CD4-positive, alpha-beta T cell treated with Interferon gamma for 1 hour (primary cell): ENCODE measurements around the gene NYAP2.

Experiments used
- DNase-seq: peaks from one replicate; pipeline ENCODE4 v3.0.0-alpha.2; 2020

NYAP2 gene

DNA sequence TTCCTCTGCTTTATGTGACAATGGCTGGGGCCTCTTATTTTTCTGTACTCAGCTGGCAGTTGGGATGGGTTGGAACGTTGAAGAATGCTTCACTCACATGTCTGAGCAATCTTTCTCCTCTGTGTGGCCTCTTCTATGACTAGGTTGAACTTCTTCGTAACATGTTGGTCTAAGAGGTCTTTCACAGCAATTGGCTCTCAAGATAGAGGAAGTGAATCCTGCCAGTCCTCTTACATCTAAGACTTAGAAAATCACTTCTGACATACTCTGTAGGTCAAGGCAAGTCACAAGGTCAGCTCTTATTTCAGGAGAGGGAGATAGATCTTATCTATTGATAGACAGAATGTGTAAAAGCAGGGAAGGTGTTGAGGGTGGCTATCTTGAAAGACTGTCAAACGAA is 174.1 kb downstream of the NYAP2 start:
- no peak for DNase-seq

DNA sequence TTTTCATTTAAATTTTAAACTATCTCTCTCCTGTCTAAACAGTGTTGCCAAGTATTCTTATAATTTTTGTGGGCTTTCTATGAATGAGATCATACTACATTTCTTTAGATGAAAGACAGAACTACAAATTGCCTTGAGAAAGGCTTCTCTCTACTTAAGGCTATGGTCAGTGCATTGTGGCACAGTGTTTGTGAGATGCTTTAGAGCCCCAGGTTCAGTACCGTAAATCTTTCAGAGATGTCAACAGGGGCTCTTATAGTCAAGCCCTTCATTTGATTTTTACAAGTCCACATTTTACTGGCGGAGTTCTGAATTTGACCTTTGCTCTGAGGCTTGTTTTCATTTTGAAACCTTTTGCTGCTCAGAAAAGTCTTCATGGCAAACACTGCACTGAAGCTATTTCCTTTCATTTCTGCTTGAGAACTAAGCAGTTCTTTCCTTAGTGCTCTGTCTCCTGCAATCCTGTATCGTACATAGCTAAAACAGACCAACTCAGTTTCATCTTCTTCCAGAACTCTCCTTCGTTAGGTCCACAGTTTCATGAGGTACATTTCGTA is 175.2 kb downstream of the NYAP2 start:
- no peak for DNase-seq

- no peak for DNase-seq
Measured at GRCh38 chr2:225581135-225581534, 181.6 kb downstream of the NYAP2 start.

- DNase-seq = no peak
Measured at GRCh38 chr2:225581906-225582305, 182.4 kb downstream of the NYAP2 start.

DNA sequence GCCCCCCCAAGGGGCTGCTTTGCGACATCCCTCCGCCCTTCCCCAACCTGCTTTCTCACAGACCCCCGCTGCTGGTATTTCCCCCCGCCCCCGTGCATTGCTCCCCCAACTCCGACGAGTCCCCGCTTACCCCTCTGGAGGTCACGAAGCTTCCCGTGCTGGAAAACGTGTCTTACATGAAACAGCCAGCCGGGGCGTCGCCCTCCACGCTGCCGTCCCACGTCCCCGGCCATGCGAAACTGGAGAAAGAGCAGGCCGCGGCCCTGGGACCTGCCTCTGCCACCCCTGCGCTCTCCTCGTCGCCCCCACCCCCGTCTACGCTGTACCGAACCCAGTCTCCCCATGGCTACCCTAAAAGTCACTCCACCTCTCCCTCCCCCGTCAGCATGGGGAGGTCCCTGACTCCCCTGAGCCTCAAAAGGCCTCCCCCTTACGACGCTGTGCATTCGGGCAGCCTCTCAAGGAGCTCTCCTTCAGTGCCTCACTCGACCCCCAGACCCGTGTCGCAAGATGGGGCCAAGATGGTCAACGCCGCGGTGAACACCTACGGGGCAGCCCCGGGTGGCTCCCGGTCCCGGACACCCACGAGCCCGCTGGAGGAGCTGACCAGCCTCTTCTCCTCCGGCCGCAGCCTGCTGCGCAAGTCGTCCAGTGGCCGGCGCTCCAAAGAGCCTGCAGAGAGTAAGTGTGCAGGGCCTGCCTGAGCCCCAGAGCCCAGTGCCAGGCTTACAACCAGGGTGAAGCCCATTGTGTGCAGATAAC is 183.0 kb downstream of the NYAP2 start:
- DNase-seq = no peak

DNA sequence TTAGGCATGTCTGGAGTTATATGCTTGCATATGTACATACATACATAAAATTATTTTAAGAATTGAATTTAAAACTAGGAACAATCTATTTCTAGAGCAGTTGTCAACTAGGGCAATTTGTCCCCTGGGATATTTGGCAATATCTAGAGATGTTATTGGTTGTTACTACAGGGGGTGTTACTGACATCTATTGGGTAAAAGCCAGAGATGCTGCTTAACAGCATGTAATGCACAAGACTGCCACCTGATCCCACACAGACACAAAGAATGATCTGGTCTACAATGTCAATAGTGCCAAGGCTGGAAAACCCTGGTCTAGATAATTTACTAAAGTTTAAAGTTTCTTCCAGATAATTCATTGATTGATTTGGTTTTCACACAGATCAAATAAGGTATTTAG is 185.3 kb downstream of the NYAP2 start:
- no peak for DNase-seq

GRCh38 chr2:225590932-225591331 is 191.4 kb downstream of the NYAP2 start:
- DNase-seq = no peak

DNA sequence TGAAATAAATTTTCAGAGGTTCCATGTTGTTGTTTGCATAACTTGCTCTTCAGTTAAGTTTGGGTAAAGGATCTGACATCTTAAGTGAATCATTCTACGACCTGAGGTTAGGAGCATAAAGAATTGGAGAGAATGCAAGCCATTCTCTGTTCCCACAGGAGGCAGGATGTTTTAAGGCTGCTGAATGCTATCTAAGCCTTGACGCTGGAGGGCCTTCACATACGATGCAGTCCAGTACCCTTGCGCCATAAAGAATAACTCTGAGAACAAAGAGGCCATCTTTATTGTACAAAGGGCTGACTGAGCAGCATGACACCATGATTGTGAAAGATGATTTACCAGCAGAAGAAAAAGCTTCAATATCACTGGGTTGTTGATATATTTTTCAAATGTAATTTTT is 198.4 kb downstream of the NYAP2 start:
- DNase-seq = no peak

DNA sequence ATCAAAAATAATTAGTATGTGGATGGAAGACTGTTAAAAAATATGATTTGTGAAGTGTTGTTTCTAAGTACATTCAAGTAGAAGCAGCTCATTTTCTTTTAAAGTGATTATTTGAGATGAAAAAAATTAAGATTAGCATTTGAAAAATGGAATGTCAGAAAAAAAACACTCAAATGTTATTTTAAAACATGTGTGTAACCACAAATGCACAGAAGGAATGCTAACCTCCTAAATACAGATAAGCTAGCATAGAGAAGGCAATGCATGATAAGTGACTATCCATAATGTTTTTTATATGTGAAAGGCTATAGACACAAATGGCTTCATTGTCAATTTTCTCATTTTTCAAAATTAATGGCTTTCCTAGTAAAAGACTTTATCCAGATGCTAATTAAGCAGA is 198.9 kb downstream of the NYAP2 start:
- no peak for DNase-seq

GRCh38 chr2:225598897-225599296 is 199.4 kb downstream of the NYAP2 start:
- DNase-seq = no peak

- no peak for DNase-seq
Measured at GRCh38 chr2:225599856-225600255, 200.3 kb downstream of the NYAP2 start.

DNA sequence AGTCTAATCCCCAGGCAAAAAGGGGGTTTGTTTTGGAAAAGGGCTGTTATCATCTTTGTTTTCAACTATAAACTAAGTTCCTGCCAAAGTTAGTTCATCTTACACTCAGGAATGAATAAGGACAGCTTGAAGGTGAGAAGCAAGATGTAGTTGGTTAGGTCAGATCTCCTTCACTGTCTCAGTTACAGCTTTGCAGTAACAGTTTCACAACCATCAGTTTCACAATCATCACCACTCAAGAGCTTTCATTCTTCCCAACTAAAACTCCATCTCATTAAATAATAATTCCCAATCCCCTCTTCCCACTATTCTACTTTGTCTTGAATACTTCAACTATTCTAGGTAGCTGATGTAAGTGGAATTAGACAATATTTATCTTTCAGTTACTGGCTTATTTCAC is 200.9 kb downstream of the NYAP2 start:
- DNase-seq = no peak

- DNase-seq = no peak
Measured at GRCh38 chr2:225600865-225601264, 201.4 kb downstream of the NYAP2 start.

DNA sequence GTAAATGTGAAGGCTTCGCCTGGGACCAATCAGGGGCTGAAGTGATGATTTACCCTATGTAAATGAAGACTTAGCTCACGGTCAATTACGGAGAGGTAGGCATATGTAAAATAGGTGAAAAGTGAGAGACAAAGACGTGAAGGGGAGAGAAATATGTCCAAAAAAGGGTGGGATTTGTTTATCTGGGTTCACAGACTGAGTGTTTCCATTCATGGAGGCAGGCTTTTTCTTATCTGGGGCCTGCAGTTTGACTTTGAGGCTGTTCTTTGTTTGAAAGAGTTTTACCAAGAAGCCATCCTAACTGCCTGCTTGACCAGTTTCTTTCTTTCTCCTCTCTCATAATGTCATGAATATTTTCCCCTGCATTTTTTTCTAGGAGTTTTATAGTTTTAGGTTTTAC is 202.7 kb downstream of the NYAP2 start:
- DNase-seq = no peak

DNA sequence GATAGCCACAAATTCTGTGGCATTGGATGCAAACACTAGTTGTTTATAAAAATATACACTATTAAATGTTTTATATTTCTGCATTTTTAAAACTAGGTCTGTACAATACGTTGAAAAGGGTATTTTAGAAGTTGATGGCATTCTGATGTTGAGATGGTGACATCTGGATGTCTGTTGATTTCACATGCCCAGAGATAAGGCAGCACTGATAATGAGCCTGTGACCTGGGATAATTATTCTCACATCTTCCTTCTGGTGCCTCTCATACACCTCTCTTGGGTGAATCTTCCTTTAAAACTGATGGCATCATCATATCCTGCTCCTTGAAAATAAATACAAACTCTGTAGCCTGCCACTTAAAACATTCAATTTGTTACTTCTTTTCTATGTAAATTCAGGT is 208.6 kb downstream of the NYAP2 start:
- DNase-seq = no peak

DNA sequence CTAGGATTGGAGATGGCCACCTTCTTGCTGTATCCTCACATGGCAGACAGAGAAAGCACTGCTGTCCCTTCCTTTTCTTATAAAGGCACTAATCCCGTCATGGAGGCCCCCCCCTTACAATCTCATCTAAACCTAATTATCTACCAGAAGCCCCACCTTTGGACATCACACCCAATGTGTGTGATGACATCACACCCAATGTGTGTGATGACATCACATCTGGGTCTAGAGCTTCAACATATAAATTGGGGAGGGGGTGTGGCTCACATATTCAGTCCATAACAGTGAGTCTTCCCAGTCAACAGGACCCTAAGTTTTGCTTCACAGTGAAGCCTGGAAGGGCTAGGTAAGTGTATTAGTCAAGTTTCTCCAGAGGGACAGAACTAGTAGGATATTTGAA is 213.1 kb downstream of the NYAP2 start:
- no peak for DNase-seq

- no peak for DNase-seq
Measured at GRCh38 chr2:225614915-225615314, 215.4 kb downstream of the NYAP2 start.

- DNase-seq = no peak
Measured at GRCh38 chr2:225615514-225615913, 216.0 kb downstream of the NYAP2 start.

DNA sequence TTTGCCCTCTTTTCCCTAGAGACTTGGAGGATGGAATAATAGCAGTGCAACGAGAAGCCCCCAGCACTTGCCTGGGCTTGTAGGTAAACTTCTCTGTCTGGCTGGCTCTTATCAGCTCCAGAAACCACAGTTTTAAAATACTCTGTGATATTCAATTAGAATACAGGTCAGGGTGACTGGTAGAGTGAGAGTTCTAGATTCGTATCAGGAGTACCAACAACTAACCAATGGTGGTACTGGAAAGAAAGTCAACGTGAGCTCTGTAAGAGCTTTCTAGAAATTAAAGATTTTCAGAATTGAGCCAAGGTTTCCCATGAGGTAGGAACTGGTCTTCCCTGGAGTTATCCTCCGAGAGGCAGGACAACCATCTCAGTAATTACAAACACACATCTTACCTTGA is 216.9 kb downstream of the NYAP2 start:
- no peak for DNase-seq

DNA sequence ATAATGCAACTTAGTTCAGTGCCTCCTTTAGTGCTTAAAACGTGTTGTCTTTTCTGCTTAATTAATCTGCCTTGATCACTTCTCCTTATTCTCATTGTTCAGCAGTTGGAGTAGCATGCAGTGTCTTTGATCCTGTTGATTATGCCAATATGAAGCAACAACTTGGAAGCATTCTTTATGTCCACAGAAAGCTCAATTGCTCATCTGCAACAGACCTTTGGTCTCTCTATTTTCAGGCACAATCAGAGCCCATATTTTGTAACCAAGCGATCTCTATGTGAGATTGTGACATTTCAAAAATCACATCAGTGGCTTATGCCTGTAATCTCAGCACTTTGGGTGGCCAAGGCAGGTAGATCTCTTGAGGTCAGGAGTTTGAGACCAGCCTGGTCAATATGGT is 217.3 kb downstream of the NYAP2 start:
- DNase-seq = no peak

DNA sequence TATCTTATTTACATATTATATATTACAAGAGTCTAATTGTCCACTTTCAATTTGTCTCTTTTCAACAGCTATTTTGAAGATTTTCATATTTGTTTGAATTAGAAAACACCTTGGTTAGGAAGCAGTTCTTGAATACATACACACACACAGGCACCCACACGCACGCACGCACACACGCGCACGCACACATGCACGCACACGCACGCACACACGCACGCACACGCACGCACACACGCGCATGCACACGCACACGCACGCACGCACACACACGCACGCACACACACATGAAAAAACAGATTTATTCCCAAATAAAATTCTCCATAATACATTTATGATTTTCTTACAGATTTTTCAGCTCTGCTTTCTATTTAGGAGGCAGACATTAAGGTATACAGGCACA is 220.7 kb downstream of the NYAP2 start:
- no peak for DNase-seq

DNA sequence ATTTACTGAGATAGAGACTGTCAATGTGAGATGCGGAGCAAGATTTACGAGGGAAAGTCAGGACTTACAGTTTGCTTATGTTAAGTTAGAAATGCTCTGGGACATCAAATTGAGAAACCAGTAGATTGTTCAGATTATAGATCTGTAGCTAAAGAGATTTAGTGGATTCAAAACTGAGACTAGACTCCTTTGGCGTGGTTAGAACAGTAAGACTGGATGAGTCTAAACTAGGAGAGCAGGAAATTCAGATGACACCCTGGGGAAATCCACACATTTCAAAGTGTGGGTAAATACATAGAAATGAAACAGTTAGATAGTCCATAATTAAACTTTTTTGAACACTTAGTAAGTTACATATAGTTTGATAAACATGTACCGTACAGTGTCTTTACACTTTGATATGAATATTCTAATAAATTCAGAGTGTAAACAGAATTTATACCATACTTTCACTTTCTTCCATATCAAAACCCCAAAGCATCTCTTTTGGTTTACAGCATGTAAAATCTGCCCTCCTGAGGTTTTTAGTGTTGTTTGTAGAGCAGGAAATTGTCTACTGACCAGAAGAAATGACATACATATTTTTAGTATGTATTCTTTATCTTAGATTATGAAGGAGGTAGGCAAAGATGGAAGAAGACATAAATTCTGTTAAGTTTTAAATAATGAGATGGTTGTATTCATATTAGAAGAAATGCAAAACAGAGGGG is 231.5 kb downstream of the NYAP2 start:
- DNase-seq = no peak

GRCh38 chr2:225632351-225632750 is 232.8 kb downstream of the NYAP2 start:
- no peak for DNase-seq

DNA sequence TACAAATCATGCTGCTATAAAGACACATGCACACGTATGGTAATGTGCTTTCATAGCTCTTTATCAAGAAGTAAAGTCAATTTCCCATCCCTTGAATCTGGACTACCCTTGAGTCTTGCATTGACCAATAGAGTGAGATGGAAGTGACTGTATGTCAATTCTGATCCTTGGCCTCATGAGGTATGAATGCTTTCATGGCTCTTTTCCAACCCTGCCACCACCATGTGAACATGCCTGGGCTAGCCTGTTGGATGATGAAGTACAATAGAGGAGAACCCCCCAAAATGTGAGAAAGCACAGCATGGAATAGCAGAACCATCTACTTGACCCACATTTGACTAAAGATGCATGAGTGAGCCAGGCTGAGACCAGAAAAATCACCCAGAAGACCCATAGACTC is 237.0 kb downstream of the NYAP2 start:
- no peak for DNase-seq

- no peak for DNase-seq
Measured at GRCh38 chr2:225637259-225637658, 237.7 kb downstream of the NYAP2 start.
